DND-41 (cell line): ENCODE data around the gene RNFT1.
"Not testable (repeated sequence)": the region's sequence is repeated elsewhere in the genome, so short reads cannot be mapped to it uniquely, and the experiment has no call there.

Source experiments
- ATAC-seq: fragments of 200-7000 bp; cut with Tn5 transposase; 3 replicates; pipeline ENCODE4 v1.9.1; 2021; ENCODE audit warnings: low read depth; ENCODE audit not compliant: insufficient read depth
- DNase-seq: peaks from one replicate; pipeline ENCODE4 v3.0.0-alpha.2; 2020
- H2AFZ ChIP-seq: 2 replicates; pipeline ENCODE4 v1.6.0; 2012; ENCODE audit warnings: low read depth, low read length
- H3K27ac ChIP-seq: 2 replicates; pipeline ENCODE4 v1.5.1; 2012; ENCODE audit warnings: low read length, inconsistent platforms
- H3K27me3 ChIP-seq: fragments of 200-600 bp; sonication (generic); 2 replicates; pipeline ENCODE4 v1.6.0; 2012; ENCODE audit warnings: low read length, mild to moderate bottlenecking, inconsistent platforms; ENCODE audit not compliant: insufficient read depth, poor library complexity
- H3K36me3 ChIP-seq: 2 replicates; pipeline ENCODE4 v1.5.1; 2012; ENCODE audit warnings: low read length, inconsistent platforms; ENCODE audit not compliant: insufficient read depth
- H3K4me1 ChIP-seq: 2 replicates; pipeline ENCODE4 v1.5.1; 2012; ENCODE audit warnings: mild to moderate bottlenecking, low read length; ENCODE audit not compliant: insufficient read depth
- H3K4me2 ChIP-seq: 2 replicates; pipeline ENCODE4 v1.6.0; 2012; ENCODE audit warnings: mild to moderate bottlenecking, moderate library complexity, low read length, inconsistent platforms; ENCODE audit not compliant: insufficient read depth
- H3K4me3 ChIP-seq, 2 experiments: fragments of 200-600 bp in 1 of 2; shearing (Covaris generic) in 1 of 2; 2 replicates each; pipeline ENCODE4 v1.5.1; 2012 to 2016; ENCODE audit warnings: inconsistent platforms in 2 of 2, low read length in 2 of 2, mild to moderate bottlenecking in 2 of 2, low read depth in 1 of 2, moderate library complexity in 1 of 2
- H3K79me2 ChIP-seq: 2 replicates; pipeline ENCODE4 v1.6.0; 2012; ENCODE audit warnings: low read length, inconsistent platforms; ENCODE audit not compliant: insufficient read depth
- H3K9ac ChIP-seq: 2 replicates; pipeline ENCODE4 v1.6.0; 2012; ENCODE audit warnings: low read depth, mild to moderate bottlenecking, inconsistent platforms, low read length, moderate library complexity
- H3K9me3 ChIP-seq: 2 replicates; pipeline ENCODE4 v1.5.1; 2012; ENCODE audit warnings: low read length, moderate library complexity, mild to moderate bottlenecking, inconsistent platforms; ENCODE audit not compliant: insufficient read depth, severe bottlenecking
- H4K20me1 ChIP-seq: 2 replicates; pipeline ENCODE4 v1.6.0; 2012; ENCODE audit warnings: low read length; ENCODE audit not compliant: insufficient read depth
- CTCF ChIP-seq: IDR thresholded peaks from 2 replicates; pipeline ENCODE4 v1.5.1; 2012; ENCODE audit warnings: borderline replicate concordance, low read length, moderate library complexity, mild to moderate bottlenecking; ENCODE audit not compliant: poor library complexity, severe bottlenecking; ENCODE audit errors: extremely low read depth
- EZH2 ChIP-seq: IDR thresholded peaks from 3 replicates; pipeline ENCODE4 v1.6.1; 2012; ENCODE audit warnings: borderline replicate concordance, low read depth, mild to moderate bottlenecking, moderate library complexity, low read length, inconsistent platforms; ENCODE audit not compliant: severe bottlenecking

The RNFT1 gene

GRCh38 chr17:59964482-59965328 is at the start of gene RNFT1:
TSS of gene RNFT1 (minus strand) at chr17:59964740. CDS start at chr17:59964663, 77 bp downstream.
- H3K9ac ChIP-seq: peak within 1 kb of the TSS; percentile 66
- no peaks in the 10 kb centered on the region for H4K20me1 ChIP-seq
- peaks cover 24% of the 10 kb centered on the region for H3K4me1 ChIP-seq
- peak within 1 kb of the TSS; percentile 67 to 78 for H3K4me3 ChIP-seq
- peak within 1 kb of the TSS; percentile 74 for H3K4me2 ChIP-seq
- DNase-seq (peak; percentile 87), ATAC-seq (peak; percentile 90)
- H3K79me2 ChIP-seq: peaks cover 5% of the 10 kb centered on the region; the same call in 1 of the 2 replicates
- peaks cover 5% of the 10 kb centered on the region for H3K36me3 ChIP-seq
- H3K27ac ChIP-seq: peak within 1 kb of the TSS; percentile 79
- no peak for TF ChIP-seq EZH2
- TF ChIP-seq CTCF: no peak
- peak within 1 kb of the TSS; percentile 95 for H2AFZ ChIP-seq
- H3K9me3 ChIP-seq: no peaks in the 10 kb centered on the region
- no peaks in the 10 kb centered on the region for H3K27me3 ChIP-seq

- not testable (repeated sequence) for H4K20me1 ChIP-seq, H3K27ac ChIP-seq, H3K79me2 ChIP-seq, H3K9me3 ChIP-seq, H3K4me2 ChIP-seq, H3K4me3 ChIP-seq, H3K27me3 ChIP-seq, H3K36me3 ChIP-seq, H2AFZ ChIP-seq, DNase-seq, H3K4me1 ChIP-seq, ATAC-seq, H3K9ac ChIP-seq
Observed at GRCh38 chr17:60009326-60009725, 44.8 kb upstream of the RNFT1 start.

GRCh38 chr17:60008377-60008776 is 43.8 kb upstream of the RNFT1 start:
- not testable (repeated sequence) for H2AFZ ChIP-seq, H3K4me2 ChIP-seq, H3K27ac ChIP-seq, H3K9me3 ChIP-seq, H3K4me1 ChIP-seq, ATAC-seq, H3K9ac ChIP-seq, DNase-seq, H3K27me3 ChIP-seq, H3K4me3 ChIP-seq, H3K36me3 ChIP-seq, H4K20me1 ChIP-seq, H3K79me2 ChIP-seq

GRCh38 chr17:60006160-60006559 is 41.6 kb upstream of the RNFT1 start:
- Histone ChIP-seq H3K4me1 (no peaks in the 10 kb centered on the region), H3K9me3 (no peaks in the 10 kb centered on the region), H3K4me3 (no peak overlapping the region), H3K27ac (no peak overlapping the region), H2AFZ (no peak overlapping the region), H3K4me2 (no peak overlapping the region), H4K20me1 (no peaks in the 10 kb centered on the region), H3K27me3 (no peaks in the 10 kb centered on the region), H3K36me3 (no peaks in the 10 kb centered on the region), H3K79me2 (no peaks in the 10 kb centered on the region), H3K9ac (no peak overlapping the region)
- TF ChIP-seq EZH2: no peak
- DNase-seq: no peak
- no peak for ATAC-seq

- H3K36me3 ChIP-seq, DNase-seq, H3K4me3 ChIP-seq, ATAC-seq, H4K20me1 ChIP-seq, H3K79me2 ChIP-seq, H3K27me3 ChIP-seq, H3K4me1 ChIP-seq, H3K9me3 ChIP-seq, H2AFZ ChIP-seq, H3K9ac ChIP-seq, H3K4me2 ChIP-seq, H3K27ac ChIP-seq: not testable (repeated sequence)
Observed at GRCh38 chr17:60004561-60004960, 40.0 kb upstream of the RNFT1 start.

- H2AFZ ChIP-seq, H3K27ac ChIP-seq, H3K4me2 ChIP-seq, H3K9ac ChIP-seq, ATAC-seq, H3K79me2 ChIP-seq, H4K20me1 ChIP-seq, H3K4me3 ChIP-seq, H3K9me3 ChIP-seq, H3K4me1 ChIP-seq, H3K36me3 ChIP-seq, DNase-seq, H3K27me3 ChIP-seq: not testable (repeated sequence)
Observed at GRCh38 chr17:60002405-60002804, 37.9 kb upstream of the RNFT1 start.

- H3K27ac ChIP-seq: not testable (repeated sequence)
Observed at GRCh38 chr17:59996608-59997007, 32.1 kb upstream of the RNFT1 start.

More at GRCh38 chr17:59996608-59997007, 32.1 kb upstream of the RNFT1 start:
- not testable (repeated sequence) for H2AFZ ChIP-seq, DNase-seq, H3K9me3 ChIP-seq, H3K36me3 ChIP-seq, H3K4me1 ChIP-seq, H3K4me3 ChIP-seq, H3K9ac ChIP-seq, H4K20me1 ChIP-seq, H3K79me2 ChIP-seq, ATAC-seq, H3K27me3 ChIP-seq, H3K4me2 ChIP-seq
